HUDEP-2 (cell line): ENCODE results near the gene CMKLR1.

Source experiments
- DNase-seq, 76 experiments: peaks; one replicate each; lab custom pipeline; 2025; ENCODE audit not compliant: unreplicated experiment in 76 of 76; lab: John Stamatoyannopoulos, UW

Gene CMKLR1

DNA sequence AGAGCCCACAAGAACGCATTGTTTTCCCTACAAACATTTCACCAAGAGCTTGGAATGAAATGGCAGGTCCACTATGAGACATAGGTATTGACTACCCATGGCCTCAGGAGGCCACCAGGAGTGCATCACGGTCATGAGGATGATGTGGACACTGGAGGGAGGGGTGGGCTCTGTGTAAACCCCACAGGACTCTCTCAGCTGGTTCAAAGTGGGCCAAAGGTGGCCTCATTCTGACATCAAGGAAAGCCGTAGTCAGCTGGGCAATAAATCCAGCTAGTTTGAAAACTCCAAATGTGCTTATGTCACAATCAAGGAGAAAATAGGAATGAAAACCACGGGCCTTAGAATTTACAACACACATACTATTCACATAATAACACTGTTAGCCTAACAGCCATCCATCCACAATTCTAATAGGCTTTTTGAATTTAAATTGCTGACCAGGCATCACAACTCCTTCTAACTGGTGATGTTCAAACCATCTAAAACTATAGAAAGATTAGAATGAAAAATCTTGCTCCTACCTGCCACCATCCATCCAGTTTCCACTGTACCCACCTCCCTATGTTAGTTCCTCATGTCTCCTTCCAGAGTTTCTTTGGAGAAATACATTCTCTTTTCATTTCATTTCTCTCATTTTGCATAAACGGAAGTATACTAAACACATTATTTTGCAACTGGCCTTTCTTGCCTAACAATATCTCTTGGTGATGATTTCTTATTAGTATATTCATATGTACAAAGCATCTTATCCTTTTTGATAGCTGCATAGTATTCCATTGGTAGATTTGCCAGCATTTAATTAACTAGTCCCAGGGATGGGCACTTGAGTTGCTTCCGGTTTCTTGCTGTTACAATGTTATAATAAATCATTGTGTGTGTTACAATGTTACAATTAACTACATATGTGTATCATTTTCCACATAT is 21.5 kb downstream of the CMKLR1 start:
- DNase-seq, result no peak

DNA sequence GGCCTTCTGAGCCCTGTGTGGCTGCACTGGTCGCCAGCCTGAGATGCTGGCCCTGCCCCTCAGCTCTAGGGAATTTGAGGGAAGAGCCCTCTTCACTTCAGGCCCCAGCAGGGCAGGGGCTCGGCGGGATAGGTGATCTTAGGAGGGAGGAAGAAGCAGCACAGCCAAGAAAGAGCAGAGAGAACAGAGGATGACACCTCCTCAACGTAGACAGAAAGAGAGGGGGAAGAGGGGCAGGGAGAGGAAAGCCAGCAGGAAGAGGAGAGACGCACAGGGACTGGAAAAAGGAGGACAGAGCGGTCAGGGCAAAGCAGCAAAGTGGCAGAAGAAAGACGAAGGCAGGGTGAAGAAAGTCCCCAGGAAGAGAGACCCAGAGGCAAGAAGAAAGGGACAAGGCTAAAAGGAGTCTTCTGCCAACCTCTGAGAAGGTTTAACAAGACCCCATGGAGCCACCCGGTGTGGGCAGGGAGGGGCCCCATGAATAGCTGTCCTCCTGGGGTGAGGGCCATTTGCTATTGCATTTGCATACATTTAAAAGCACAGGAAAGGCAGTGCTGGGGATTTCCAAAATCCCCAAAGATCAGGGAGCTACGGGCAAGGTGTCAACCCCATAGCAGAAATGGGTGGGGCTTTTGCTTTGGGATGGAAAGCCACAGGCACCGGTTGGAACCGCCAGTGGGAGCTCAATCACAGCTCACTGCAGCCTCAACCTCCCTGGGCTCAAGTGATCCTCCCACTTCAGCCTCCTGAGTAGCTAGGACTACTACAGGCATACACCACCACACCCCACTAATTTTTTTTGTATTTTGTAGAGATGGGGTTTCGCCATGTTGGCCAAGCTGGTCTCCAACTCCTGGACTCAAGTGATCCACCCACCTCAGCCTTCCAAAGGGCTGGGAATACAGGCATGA is 22.7 kb downstream of the CMKLR1 start:
- DNase-seq, result no peak

DNA sequence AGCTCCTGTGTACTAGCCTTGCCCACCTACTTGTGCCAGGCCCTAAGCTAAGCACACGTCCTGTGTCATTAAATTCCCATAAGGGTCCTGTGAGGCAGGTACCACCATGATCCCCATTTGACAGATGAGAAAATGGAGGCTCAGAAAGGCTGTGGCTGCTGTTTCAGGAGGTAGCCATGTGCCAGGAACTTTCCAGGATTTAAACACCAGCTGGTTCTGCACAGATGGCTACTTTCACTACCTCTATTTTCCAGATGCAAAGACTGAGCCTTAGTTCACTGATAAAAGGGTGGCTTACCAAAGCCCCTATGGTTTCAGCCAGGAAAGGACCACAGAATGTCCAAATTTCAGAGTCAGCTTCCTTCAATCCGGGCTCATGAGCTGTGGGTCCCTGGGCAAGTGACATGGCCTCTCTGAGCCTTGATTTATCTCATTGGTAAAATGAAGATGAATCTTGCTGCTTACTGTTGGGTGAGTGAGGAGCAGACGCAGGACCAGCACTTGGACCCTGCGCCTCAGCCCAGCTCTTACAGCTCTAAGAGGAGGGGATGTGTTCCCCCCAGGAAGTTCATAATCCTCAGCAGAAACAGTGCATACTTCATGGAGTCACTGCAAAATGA is 23.5 kb downstream of the CMKLR1 start:
- DNase-seq, result no peak

DNA sequence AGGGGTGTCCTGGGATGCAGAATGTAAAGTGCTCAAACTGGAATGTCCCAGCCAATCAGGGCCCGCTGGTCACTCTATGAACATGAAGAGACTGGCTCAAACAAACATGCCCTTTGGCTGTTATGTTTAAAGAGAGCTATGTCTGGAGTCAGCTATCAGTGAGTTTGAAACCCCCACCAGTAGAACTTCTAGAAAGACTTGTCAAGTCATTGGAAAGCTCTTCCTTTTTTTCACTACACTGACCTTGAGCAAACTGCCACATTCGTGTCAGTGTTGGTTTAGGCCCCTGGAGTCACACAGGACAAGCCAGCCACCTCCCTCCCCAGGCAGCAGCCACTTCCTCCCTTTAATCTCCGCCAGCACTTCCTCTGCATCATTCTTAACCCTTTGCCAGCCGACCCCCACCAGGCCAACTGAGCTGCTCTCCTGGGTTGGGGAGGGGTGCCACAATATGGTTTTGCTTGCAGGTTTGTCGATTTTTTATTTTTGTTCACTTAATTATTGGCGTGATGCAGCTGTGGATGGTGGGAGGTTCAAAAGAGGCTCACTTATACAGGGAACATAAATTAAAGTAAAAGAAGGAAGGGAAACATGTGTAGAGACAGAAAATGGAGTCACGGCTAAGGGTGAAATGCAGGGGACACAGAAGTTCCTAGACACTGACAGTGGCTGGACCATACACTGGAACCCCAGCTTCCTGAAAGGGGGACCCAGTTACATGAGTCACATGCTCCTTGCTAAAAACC is 25.3 kb downstream of the CMKLR1 start:
- DNase-seq, result no peak

DNA sequence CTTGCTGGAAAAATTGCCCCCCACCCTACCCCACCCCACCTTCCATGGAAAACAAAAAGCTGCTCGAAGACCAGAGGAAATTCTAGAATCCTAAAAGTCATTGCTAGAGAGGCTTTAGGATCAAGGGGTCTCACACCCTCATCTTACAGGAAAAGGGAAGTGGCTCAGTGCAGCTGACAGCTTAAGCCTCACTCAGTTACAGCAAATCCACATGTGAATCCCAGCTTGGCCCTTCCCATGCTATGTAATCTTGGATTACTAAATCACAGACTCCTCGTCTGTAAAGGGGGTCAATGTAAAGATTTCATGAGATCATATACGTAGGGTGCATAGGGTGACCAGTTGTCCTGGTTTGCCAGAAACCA is 25.9 kb downstream of the CMKLR1 start:
- no peak for DNase-seq

DNA sequence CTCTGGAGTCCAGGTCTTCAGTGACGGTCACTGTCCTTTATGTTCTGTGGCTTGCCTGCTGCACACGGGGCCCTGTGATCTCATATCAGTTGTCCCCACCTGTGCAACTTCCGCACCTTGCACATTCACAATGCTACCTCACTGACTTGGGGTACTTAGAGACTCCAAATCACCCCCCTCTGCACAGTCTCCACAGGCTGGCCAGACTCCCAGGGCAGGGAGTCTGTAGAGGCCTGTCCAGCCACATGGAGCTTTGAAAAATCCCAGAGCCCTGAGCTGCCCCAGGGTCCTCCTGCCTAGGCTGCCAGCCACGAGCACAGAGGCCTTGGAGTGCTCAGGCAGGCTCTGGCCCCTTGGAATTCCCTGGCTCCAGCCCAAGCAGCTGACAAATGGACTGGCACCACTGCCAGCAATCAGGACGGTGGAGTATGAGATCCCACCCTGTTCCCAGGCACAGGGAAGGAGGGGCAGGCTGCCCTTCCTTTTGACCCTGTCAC is 26.4 kb downstream of the CMKLR1 start:
- no peak for DNase-seq

DNA sequence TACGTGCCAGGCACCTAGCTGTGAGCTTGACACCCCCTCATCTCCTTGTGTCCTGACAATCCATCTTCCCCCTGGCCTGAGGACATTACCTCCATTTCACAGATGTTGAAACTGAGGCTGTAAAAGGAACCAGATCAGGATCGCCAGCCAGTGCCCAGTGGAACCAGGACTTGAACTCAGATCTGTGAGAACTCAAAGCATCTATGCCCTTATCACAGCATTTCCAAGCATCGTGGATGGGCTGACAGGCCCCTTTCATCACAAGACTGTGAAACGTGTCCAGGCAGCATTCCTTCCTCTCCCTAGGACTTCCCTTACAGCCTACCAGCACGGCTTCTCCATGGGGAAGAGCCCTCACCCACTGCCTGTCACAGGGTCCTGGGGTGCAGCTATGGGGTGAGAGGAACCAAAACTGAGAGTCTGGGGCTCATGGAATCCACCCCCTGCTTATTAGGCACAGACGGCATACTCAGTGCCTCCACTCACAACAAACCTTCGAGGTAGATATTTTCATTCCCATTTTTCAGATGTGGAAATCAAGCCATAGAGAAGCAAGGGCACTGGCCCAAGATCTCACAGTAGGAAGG is 26.9 kb downstream of the CMKLR1 start:
- no peak for DNase-seq

DNA sequence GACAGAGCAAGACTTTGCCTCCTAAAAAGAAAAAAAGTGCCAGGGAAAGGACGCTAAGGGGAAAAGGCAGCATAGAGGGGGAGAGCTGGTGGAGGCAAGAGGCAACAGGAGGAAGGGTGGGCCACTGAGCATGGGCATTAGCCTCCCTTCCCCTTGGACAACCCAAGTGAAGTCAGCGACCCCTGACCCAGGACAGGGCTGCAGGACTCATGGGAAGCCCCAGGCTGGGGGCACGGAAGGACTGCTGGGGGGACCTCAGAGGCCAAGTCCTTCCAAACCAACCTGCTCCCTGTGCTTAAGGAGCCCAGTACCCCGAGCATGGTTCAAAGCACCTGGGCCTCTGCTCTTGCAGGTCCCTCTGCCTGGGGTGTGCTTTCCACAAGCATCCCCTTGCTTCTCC is 27.5 kb downstream of the CMKLR1 start:
- DNase-seq, result no peak

DNA sequence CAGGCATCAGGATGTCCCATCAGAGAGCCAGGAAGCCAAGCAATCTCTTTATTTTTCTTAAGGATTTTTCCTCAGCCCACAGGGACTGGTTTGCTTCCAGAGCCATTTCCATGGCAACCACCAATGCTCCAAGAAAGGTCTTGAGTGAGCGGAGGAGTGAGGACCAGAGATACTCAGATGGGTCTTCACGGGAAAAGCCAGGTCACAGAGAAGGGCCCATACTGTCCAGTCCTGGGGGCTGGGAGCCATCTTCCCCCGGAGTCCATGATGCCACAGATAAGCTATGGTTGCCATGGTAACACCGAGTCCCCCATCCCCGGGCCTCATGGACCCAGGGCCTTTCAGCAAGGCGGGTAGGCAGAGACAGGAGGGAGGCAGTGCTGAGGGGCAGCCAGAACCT is 28.6 kb downstream of the CMKLR1 start:
- no peak for DNase-seq

DNA sequence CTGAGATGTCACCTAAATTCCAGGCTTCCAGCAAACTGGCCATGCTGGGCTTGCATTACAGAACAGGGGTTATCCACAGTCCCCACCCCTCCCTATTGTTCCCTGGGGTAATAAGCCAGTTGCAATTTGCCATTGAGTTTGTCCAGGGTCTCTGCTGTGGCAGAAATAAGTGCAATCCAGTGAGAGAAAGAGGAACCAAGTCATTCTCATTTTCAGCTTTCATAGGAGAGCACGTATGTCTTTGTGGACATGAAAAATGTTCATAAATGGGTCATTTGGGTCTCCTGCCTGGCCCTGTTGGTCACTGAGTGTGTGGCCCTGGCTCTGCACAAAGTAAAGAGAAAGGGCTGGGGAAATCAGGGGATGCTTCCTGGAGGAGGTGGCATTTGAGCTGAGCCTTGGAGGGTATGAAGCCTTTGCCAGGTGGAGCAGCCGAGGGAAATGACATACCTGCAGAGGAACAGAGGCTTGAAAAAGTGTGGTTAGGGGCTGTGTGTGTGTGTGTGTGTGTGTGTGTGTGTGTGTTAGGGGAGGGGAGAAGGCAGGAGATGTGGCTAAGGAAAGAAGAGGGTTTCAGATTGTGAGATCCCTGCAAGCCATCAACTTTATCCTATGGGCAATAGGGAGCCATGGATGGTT is 29.3 kb downstream of the CMKLR1 start:
- no peak for DNase-seq

DNA sequence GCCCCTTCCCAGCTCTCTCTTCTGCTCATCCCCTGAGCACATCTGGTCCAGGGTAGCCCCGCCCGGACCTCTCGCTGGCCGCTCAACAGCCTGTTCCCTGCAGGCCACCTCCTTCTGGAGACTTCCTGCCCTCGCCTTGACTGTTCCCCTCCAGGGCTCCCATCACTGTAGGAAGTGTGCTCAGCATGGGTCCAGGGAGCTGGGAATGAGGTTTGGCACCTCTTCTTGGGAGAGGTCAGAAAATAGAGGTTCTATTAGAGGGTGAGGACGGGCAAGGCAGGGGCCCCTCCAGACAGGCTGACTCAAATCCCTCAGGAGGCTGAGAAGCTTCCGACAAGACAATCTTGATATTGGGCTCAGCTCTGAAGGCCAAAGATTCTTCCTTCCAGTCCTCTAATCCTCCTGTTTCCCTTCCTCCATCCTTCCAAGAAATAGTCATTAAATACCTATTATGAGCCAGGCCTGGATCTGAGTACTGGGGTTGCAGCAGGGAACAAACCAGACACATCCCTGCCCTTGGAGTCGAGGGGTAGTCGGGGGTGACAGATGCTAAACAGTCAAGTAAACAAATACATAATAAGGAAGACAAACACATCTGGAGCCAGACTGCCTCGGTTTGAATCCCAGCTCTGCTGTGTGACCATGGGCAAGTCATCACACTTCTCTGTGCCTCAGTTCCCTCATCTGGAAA is 30.6 kb downstream of the CMKLR1 start:
- DNase-seq, result no peak

DNA sequence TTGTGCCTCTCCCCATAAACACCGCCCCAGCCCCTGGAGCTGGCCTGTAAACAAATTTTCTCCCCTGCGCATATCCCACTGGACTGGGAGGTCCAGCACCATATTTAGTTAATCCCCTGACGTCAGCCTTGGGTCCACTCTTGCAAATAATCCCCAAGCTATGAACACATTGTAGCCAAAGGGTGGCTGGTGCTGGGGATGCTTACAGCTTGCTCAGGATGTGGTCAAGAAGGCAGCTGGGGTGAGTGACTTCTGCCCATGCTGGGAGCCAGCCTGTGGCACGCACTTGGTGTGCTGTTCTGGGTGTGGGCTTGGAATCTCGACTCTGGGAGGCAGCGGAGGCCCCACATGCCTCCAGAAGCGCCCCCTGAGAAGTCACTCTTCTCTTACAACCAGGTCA is 32.1 kb downstream of the CMKLR1 start:
- DNase-seq, result no peak

DNA sequence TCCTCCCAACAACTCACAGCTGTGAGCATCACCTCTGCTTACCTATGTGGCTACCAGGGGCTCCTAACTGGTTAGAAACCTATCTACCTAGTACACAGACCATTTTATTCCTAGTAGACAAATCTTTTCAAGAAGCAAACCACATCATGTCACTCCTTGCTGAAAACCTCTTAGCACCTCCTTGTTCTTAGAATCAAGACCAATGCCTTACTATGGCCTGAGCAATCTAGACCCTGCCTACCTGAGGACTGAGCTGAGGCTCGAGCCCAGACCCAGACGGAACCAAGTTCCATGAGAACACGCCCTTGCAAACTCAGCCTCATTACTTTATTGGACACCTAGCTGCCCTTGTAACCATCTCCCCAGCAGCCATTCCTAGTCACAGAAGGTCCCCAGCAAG is 32.6 kb downstream of the CMKLR1 start:
- DNase-seq, result no peak

DNA sequence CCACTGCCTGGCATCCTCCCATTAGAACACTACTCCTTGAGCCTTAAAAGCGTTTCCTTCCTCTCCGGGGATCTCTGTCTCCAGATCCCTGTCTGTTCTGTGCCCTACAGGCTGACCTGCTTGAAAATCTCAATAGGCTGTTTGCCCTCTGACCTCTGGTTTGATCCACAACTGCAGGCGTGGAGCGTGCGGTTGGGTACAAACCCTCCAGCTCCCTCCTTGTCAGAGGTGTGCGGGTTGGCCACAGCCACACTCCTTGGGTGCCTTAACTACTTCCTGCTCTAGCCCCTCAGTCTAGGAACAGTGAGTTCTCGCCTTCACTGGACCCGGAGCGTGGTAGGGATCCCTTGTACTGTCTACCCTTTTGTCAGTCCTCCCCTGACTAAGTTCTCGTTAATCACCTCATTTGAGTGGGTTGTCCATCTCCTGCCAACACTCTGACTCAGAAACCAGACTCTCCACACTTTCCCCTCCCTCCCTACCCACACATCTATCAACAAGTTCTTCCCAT is 33.1 kb downstream of the CMKLR1 start:
- DNase-seq, result no peak

DNA sequence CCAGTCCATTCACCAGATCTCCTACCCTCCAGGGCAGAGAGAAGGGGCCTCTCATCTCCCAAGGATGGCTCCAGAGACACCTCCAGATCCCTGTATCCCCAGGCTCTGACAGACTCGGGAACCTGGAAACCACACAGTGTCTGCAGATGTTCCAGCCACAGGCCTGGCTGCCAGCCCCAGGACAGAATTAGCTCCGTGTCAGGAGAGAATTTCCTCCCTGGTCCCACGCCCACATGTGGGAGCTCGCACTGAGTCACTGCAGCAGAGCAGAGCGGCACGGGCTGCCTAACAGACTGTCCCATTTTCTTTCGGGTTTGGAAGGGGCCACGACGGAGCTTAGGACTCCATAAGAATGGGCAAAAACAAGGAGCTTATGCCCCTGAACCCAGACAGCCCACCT is 33.6 kb downstream of the CMKLR1 start:
- DNase-seq, result no peak

DNA sequence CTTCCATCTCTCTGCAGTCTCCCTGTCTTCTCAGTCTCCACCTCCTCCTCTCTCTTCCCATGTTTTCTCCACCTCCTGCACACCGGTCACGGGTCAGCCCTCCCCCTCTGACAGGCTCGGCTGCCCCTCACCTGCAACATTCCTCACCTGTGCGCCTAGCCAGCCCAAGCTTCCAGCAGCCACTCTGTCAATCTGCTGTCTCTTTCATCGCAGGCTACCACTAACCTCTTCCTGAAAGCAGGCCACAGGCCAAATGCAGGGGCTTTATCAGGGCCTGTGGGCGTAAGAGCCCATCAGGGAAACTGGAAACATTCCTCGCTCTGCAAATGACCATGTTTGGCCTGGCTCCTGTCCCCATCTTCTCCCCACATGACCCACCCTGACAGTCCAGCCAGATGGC is 34.5 kb downstream of the CMKLR1 start:
- DNase-seq, result no peak

DNA sequence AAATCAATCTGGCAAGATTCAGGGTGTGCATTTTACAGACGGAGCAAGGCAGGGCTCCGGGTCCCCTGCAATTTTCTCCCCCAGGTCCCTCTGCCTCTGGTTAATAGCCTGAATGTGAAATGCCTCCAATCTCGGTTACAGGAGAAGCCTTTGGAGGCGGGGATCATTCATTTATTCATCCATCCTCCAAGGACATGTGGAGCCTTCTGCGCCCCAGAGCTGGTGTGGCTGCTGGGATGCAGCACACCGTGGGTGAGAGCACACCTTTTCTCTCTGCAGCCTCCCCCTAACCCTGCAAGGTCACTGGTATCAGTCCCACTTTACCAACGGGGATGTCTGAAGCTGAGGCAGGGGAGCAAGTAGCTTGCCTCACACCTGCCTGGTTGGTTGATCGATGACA is 35.4 kb downstream of the CMKLR1 start:
- no peak for DNase-seq

DNA sequence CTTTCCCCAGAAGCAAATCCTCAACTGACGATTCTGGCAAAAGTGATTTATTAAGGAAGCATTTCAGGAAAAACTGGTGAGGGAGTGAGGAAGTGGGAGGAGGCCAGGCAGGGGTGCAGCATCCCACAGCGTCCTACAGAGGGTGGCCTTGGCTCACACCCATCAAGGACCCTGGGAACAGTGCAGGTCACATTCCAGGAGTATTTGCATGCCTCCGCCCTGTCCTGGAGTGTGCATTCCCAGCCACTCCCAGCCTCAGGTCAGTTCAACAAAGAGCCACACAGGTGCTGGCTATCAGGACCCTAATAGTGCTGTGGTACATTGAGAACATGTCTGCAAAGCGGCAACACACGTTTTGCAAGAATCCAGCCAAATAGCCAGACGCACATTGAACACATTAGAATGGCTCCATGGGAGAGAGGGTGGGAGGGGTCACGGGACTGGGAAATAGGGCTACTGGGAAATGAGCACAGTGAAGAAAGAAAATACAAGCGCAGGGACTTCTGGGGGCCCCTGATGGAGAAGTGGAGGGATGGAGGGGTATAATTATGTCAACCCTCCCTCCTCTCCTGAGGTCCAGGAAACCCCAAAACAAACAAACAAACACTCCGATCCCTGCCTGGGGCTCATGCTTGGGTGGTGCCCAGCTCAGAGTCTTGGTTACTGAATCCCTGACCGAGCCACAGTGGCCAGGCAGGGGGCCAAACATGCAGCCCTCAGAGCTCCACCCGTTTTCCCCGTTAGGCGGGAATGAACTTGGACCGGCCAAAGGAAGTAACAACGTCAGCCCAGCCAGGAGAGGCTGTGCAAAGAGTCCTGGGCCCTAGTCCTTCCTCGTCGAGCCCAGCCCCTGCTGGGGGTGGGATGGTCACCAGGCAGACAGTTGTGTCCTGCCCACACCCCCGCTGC is 36.5 kb downstream of the CMKLR1 start:
- DNase-seq, result no peak
